ENCODE data around the gene C11orf21.
"Not testable (repeated sequence)": the region's sequence is repeated elsewhere in the genome, so short reads cannot be mapped to it uniquely, and the experiment has no call there.

The C11orf21 gene

DNA sequence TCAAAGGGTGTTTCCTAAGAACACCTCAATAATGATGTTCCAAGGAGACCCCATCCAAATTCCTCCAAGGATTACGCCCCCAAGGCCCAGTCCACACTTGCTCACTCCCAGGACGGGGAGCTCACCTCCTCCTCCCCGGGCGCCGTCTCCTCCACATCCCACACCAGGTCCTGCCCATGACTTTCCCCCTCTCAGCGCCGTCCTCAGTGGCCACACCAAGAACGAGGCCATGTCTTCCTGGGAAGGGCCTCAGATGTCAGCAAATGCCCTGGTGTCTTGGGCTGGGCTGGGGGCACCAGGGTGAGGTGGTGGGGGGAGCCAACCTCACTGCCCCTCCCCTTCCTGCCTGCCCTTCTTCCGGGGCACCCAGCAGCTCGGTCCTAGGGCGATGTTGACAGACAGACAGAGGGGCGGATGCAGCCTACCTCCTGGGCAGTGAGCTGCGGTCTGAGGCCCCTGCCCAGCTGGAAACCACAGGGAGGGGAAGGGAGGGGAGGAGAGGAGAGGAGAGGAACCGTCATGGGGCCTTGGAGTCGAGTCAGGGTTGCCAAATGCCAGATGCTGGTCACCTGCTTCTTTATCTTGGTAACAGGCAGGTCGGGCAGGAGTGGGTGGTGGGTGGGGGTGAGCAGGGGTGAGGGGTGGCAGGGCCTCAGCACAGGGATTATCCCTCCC is at the start of gene C11orf21, which contains the start of gene TSPAN32:
Gene C11orf21 (minus strand): TSS at position 288 of the 675 bp plus-strand sequence. CDS start 110 bp downstream, at position 178.
Gene TSPAN32 (plus strand): TSS at position 383 of the 675 bp plus-strand sequence. CDS start 137 bp downstream, at position 520.
- DNase-seq: no peak

DNA sequence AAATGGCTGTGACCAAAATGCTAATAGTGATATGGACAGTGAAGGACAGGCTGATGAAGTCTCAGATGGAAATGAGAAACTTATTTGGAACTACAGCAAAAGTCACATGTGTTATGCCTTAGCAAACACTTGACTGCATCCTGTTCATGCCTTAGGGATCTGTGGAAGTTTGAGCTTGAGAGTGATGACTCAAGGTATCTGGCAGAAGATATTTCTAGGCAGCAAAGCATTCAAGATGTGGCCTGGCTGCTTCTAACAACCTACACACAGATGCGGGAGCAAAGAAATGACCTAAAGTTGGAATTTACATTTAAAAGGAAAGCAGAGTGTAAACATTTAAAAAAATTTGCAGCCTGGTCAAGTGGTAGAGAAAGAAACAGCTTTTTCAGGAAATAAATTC is 47.3 kb upstream of the C11orf21 start:
- no peak for DNase-seq

DNA sequence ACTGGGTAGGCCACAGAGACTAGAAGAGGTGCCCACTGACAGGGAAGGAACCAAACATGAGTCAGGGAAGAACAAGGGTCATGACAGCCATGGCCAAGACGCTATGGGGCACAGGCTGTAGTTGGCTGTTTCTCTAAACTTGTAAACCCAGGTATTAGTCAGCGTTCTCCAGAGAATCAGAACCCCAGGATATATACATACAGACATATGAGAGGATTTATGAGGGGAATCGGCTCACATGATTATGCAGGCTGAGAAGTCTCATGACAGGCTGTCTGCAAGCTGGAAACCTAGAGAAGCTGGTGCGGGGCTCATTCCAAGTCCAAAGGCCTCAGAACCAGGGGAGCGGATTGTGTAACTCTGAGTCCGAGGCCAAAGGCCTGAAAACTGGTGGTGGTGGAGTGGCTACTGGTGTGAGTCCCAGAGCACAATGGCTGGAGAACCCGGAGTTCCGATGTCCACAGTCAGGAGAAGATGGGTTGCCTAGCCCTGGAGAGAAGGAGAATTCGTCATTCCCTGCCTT is 45.7 kb upstream of the C11orf21 start:
- no peak for DNase-seq

DNA sequence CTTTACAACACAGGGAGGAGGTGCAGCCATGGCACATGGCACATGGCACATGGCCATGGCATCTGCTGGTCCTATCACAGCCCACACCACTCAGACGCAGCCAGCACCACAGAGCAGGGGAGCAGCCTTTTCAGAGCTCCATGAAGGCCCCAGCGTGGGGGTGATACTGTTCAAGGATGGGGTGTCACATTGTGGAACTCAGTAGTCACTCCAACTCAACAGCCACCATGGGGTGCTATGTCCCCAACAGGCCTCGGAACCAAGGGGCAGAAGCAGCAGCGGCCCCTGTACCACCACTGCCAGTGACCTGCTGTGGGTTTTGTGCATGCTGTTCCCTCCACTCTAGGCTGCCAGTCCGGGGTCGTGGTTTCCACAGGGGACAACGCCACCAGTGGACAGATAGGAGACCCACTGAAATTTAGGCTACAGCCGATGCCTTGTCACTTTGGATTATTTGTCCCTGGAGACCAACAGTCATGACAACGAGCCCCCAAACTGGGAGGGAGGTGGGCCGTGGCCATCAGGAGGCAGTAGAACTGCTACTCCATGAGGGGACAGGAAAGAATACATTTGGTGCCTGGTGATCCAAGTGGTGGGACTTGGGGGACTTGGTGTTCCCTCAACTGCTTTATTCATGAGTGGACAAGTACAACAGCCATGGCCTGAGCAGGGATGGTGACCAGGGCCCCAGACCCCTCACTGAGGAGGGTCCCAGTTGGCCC is 45.0 kb upstream of the C11orf21 start:
- no peak for DNase-seq

DNA sequence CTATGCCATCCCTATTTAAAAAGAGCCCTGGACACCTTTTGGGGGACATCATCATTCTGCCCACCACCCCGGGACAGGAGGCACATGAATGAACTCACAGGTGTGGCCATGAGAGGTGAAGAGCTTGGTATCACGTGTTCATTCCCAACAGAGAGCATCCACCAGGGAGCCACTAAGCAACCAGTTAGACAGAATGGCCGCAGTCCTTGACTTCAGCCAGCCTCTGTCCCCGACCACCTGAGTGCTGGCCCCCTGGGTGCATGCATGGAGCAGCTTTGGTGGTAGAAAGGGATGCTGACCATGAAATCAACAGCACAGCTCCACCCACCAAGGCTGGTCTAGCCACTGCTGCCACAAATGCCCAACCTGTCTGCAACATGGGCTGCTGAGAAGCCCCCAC is 44.3 kb upstream of the C11orf21 start:
- no peak for DNase-seq

DNA sequence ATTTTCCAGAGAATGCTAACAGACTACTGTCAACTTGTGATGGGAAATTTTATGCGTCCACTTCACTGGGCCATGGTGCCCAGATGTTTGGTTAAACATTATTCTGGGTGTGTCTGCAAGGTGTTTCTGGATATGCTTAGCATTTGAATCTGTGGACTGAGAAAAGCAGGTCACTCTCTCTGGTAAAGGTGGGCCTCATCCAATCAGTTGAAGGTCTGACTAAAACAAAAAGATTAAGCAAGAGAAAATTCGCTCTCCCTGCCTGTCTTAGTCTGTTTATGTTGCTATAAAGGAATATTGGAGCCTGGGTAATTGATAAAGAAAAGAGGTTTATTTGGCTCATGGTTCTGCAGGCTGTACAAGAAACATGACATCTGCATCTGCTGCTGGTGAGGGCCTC is 43.3 kb upstream of the C11orf21 start:
- DNase-seq: no peak

DNA sequence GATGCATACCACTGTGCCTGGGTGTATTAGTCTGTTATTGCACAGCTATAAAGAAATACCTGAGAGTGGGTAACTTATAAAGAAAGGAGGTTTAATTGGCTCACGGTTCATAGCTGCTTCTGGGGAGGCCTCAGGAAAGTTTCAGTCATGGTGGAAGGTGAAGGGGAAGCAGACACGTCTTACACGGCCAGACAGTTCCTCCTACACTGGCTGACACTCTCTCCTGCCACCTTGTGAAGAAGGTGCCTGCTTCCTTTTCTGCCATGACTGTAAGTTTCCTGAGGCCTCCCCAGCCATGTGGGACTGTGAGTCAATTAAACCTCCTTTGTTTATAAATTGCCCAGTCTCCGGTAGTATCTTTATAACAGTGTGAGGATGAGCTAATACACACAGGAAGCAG is 41.8 kb upstream of the C11orf21 start:
- DNase-seq: no peak

DNA sequence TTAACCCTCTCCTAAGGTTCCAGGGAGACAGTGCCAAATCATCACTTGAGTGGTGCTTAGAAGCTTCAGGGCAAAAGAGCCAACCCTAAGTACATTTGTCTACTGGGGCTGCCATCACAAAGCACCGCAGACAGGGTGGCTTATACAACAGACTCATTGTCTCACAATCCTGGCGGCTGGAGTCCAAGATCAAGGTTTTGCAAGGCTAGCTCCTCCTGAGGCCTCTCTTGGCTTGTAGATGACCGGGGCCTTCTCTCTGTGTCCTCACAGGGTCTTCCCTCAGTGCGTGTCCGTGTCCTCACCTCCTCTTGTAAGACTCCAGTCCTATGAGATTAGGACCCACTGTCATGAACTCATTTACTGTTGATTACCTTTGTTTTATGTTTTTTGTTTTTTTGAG is 41.3 kb upstream of the C11orf21 start:
- no peak for DNase-seq

DNA sequence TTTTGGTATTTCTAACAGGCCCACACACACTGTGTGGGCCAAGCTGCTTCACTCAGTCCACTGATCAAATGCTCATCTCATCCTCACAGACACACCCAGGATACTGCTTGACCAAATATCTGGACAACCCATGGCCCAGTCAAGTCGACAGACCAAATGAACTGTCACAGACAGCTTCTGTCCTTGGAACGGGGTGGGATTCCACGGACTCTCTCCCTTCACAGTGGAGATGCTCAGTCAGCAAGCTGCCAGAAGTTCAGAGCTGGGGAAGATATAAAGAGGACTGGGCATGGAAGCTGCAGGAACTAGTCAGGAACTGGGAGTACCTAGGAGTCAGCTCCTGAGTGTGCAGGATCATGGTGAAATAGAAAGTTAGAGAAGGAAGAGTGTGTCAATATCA is 40.8 kb upstream of the C11orf21 start:
- no peak for DNase-seq

DNA sequence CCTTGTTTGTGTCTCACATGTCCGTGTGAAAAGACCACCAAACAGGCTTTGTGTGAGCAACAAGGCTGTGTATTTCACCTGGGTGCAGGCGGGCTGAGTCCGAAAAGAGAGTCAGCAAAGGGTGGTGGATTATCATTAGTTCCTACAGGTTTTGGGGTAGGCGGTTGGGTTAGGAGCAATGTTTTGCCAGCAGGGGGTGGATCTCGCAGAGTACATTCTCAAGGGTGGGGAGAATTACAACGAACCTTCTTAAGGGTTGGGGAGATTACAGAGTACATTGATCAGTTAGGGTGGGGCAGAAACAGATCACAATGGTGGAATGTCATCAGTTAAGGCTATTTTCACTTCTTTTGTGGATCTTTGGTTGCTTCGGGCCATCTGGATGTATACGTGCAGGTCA is 37.0 kb upstream of the C11orf21 start:
- not testable (repeated sequence) for DNase-seq

DNA sequence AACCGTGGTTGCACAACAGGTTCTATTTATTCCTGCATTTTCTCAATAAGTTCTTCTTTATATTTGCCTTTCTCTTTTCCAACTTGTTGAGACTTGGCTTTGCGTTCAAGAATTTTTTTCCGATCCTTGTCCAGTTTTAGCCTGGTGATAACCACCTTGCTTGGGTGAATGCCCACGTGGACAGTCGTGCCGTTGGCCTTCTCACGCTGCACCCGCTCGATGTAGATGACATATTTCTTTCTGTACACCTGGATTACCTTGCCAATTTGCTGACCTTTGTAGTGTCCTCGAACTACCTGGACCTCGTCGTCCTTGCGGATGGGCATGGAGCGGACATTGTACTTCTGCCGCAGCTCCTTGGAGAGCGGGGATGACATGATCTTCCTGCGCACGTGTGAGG is 33.6 kb upstream of the C11orf21 start:
- DNase-seq: not testable (repeated sequence)

DNA sequence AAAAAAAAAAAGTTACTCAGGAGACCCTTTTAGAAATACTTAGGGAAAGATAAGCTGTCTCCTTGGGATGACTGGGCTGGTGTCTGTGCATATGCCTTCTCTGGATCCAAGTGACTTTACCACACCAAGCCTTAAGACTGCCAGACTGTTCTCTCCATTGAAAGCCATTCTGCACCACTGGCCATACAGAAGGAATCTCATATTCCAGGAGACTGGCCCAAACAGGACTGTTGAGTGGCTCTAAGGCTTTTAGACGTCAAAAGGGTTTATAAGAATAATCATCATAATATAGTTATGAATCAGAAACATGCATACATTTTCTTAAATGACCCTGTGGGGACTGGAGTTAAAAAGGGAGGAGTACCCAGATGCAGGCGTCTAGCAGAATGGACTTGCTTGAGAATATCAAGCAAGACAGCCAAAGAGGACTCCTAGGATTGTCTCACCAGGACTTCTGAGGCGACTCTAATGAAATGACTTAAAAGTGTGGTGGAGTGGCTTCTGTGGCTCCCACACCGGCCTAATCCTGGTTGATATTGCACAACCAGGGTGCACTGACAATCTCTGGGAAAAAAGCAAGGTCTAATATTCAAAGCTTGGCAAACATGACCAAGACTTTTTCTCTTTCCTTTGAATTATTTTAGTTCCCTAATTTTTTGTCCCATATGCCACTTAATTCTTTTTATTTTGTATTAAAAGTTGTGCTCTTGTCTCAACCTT is 31.9 kb upstream of the C11orf21 start:
- not testable (repeated sequence) for DNase-seq

DNA sequence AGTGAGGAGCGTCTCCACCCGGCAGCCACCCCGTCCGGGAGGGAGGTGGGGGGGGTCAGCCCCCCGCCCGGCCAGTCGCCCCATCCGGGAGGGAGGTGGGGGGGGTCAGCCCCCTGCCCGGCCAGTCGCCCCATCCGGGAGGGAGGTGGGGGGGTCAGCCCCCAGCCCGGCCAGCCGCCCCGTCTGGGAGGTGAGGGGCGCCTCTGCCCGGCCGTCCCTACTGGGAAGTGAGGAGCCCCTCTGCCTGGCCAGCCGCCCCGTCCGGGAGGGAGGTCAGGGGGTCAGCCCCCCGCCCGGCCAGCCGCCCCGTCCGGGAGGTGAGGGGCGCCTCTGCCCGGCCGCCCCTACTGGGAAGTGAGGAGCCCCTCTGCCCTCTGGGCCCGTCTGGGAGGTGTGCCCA is 30.9 kb upstream of the C11orf21 start:
- DNase-seq: not testable (repeated sequence)

DNA sequence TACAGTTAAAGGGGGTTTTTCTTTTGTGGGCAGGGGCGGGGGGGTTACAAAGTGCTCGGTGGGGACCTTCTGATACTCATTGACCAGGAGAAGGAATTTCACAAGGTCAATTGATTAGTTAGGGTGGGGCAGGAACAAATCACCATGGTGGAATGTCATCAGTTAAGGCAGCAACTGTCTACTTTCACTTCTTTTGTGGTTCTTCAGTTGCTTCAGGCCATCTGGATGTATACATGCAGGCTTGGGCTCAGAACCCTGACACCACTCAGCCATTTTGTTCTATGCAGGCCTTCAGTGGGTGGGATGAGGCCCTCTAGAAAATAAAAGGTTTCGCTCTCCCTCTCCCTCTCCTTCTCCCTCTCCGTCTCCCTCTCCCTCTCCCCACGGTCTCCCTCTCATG is 29.7 kb upstream of the C11orf21 start:
- no peak for DNase-seq

DNA sequence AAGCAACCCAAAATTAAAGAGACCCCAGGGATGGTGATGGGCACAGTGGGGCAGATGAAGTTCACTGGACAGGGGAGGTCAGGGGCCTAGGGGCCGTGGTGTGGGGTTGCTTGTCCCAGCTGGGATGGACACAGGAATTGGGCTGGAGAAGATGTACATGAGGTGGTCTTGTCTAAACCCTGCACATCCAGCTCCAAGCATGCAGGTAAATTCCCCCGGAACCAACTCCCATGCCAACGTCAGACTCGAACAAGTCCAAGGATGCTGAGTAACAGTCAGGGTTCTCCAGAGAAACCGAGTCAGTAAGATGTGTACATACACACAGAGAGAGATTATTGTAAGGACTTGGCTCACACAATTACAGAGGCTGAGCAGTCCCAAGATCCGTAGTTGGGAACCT is 29.0 kb upstream of the C11orf21 start:
- DNase-seq: no peak

DNA sequence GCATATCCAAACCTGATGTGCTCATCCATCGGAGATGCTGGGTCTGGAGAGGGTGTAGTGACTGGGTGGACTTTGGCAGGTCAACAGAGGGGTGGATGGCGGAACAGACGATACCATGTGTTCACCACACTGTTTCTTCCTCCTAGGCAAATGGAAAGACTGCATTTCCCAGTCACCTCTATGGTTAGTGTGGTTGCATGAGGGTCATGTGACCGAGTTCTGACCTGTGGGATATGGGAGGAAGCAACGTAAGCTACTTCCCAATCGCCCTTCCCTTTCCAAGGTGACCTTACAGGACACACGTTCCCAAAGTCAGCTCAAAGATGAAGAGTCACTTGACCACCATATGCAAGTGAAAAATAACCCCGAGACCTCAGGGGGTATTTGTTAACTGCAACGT is 27.8 kb upstream of the C11orf21 start:
- DNase-seq: no peak

DNA sequence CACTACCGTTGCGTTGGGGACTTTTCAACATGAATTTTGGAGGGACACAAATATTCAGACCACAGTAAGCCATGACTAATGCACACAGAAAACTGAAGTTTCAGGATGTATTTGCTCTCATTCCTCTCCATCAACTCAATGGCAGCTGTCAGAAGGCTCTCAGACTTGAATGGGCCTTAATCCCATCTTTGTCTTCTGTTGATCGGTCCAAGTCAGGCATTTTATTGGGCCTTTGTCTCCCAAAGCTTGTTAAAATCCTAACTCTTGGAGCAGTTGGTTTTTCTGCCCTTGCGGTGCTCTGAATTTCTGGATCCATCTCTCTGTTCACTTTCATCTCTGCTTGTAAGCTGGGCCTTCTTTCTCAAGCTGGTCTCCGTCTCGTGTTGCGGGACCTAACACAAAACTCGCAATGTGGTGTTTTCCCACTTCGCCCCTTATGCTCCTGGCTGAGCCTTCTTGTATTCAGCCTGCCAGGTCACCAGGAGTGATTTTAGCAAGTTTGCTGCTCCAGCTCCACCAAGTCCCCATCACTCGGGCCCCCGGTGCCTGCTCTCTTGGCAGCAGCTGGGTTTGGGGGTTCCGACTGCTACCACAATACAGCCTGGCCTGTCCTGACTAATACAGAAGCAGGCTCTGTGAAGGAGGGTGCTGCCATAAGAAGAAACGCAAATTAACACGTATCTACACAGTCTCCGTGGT is 27.1 kb upstream of the C11orf21 start:
- no peak for DNase-seq

DNA sequence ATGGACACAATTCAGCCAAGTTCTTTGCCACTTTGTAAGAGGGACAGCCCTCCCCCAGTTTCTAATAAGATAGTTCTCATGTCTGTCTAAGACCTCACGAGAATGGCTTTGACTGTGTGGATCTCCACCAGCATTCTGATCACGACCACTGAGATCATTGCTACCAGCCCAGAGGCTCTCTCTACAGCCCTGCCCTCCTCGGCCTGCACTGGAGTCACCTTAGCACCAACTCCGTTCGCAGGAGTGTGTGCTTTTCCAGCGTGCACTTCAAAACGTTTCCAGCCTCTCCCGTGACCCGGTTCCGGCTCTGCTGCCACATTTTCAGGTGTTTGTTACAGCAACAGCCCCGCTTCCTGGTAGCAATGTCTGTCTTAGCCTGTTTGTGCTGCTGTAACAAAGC is 26.3 kb upstream of the C11orf21 start:
- no peak for DNase-seq

DNA sequence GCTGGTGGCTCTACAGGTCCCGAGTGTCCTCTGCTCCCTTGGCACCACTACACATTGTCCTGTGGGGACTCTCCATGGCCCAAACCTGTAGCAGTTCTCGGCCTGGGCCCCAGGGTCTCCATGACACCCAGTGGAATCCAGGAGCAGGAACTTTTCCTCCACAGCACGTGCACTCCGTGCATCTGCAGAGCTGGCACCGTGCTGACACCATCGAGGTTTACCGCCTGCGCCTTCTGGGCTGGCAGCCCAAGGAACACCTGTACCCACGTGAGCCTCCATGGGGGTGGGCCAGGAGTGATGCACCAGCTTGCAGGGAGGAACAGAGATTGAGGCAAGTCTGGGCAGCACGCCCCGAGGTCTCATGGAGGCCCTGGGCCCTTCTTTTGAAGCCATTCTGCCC is 25.3 kb upstream of the C11orf21 start:
- DNase-seq: no peak

DNA sequence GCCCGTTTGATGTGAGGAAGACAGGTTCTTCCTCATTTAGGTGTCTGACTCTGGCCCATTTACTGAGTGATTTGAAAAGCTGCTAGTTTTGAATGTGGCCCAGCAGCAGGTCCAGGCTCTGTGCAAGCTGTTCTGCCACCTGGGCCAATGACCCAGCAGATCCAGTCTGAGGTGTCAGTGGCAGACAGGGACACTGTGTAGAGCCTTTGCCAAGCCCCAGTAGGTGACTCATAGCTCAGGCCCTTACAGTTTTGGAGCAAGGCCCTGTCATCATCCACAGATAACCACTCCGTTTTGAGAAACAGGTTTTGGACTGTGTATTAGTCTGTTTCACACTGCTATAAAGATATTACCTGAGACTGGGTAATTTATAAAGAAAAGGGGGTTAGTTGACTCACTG is 24.0 kb upstream of the C11orf21 start:
- DNase-seq: no peak

DNA sequence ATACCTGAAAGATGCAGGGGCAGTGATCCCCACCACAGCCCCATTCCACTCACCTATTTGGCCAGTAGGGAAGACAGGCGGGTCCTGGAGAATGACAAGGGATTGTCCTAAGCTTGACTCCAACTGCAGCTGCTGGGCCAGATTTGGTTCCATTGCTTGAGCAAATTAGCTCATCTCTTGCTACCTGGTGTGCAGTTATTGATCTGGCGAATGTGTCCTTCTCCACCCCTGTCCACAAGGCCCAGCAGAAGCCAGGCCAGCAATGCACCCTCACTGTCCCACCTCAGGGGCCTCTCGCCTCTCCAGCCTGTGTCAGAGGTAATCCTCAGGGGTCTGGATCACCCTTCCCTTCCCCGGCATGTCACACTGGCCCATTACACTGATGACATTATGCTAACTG is 23.4 kb upstream of the C11orf21 start:
- no peak for DNase-seq

DNA sequence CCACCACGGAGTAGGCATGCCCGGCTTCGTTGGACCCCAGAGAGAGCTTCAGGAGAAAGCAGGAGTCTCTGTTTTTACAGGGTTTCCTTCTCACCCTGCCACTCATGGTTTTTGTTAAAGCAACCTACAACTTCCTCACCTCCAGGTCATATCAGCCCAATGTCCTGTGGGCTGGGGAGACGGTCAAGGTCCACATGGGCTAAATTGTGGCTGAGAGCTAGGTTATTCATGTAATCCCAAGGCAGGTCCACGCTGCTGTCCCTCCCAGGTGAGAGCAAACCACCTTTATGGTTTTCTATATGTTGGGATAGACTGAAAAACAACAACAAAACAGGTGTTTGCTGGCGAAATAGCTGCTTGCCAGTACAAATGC is 19.6 kb upstream of the C11orf21 start:
- no peak for DNase-seq
